HCT116 (cell line): ENCODE data around the gene ATP6V1A. TPM values are rescaled to one million over a fixed set of nuclear protein-coding genes. Genes with fewer than 3 reads are reported as not detected.

Experiments
- ATAC-seq: fragments of 200-7000 bp; cut with Tn5 transposase; 2 replicates; pipeline ENCODE4 v1.9.1; 2020; ENCODE audit warnings: mild to moderate bottlenecking, moderate library complexity
- BruUV-seq: library from RNA; stranded (reverse); fragments of 400-500 nt; replicated peaks from 2 replicates; lab custom pipeline; 2021; lab: Mats Ljungman, UMichigan
- CTCF ChIA-PET: fragments of 300-600 bp; sonication (Branson Sonifier 250); formaldehyde crosslinking; loops from one replicate; lab custom pipeline; 2021; ENCODE audit warnings: antibody characterized with exemption; lab: Charles Lee
- POLR2A ChIA-PET: fragments of 300-600, 350-600 bp; sonication (Branson Sonifier 250); formaldehyde crosslinking; loops from one replicate; lab custom pipeline; 2021; ENCODE audit warnings: antibody characterized with exemption; lab: Charles Lee
- RAD21 ChIA-PET, 2 experiments: fragments of 300-600 bp; sonication (Branson Sonifier 250); formaldehyde crosslinking; loops; one replicate each; lab custom pipeline; 2023; ENCODE audit warnings: low total read pairs in 2 of 2; ENCODE audit not compliant: uncharacterized antibody in 2 of 2, unreplicated experiment in 2 of 2, low non-redundant PET in 1 of 2; lab: Charles Lee
- DNase-seq: peaks from one replicate; pipeline ENCODE4 v3.0.0-alpha.2; 2010; ENCODE audit warnings: low read depth, low spot score
- H2AFZ ChIP-seq: fragments of 200-600 bp; shearing (Covaris generic), sonication (generic); 2 replicates; pipeline ENCODE4 v1.6.1; 2017; ENCODE audit warnings: low read depth, mixed run types, mixed read lengths, antibody characterized with exemption, low read length; ENCODE audit not compliant: poor library complexity, severe bottlenecking
- H3K27ac ChIP-seq: 2 replicates; pipeline ENCODE4 v1.5.1; 2012; ENCODE audit warnings: low read depth, low read length
- H3K27me3 ChIP-seq: fragments of 200-600 bp; sonication (generic); 2 replicates; pipeline ENCODE4 v1.6.1; 2016; ENCODE audit warnings: mixed run types, low read length, mixed read lengths; ENCODE audit not compliant: insufficient read depth
- H3K36me3 ChIP-seq, 2 experiments: fragments of 200-500 bp in 1 of 2; fragments of 200-600 bp in 1 of 2; sonication (Bioruptor generic) in 1 of 2; sonication (generic) in 1 of 2; 2 replicates each; pipeline versions ENCODE4 v1.5.1 to v1.6.1; 2014 to 2016; ENCODE audit warnings: low read length in 2 of 2, inconsistent platforms in 1 of 2, mixed read lengths in 1 of 2, mixed run types in 1 of 2; ENCODE audit not compliant: insufficient read depth in 2 of 2, control insufficient read depth in 1 of 2
- H3K4me1 ChIP-seq, 2 experiments: fragments of 200-600 bp in 1 of 2; sonication (generic) in 1 of 2; 2 replicates each; pipeline versions ENCODE4 v1.5.1 to v1.6.1; 2012 to 2017; ENCODE audit warnings: low read length in 2 of 2, inconsistent platforms in 1 of 2, mild to moderate bottlenecking in 1 of 2, mixed read lengths in 1 of 2, mixed run types in 1 of 2, moderate library complexity in 1 of 2; ENCODE audit not compliant: insufficient read depth in 2 of 2, control insufficient read depth in 1 of 2
- H3K4me2 ChIP-seq: fragments of 200-600 bp; sonication (generic); 2 replicates; pipeline ENCODE4 v1.6.1; 2017; ENCODE audit warnings: mixed run types, low read length, mixed read lengths
- H3K4me3 ChIP-seq, 2 experiments: fragments of 200-600 bp in 1 of 2; sonication (generic) in 1 of 2; replicated peaks in 1 of 2; 2 replicates each; pipeline ENCODE4 v1.5.1; 2011 to 2016; ENCODE audit warnings: low read length in 2 of 2, control low read depth in 1 of 2, low read depth in 1 of 2, mild to moderate bottlenecking in 1 of 2, mixed read lengths in 1 of 2, mixed run types in 1 of 2
- H3K79me2 ChIP-seq: fragments of 200-600 bp; sonication (generic); 2 replicates; pipeline ENCODE4 v1.6.1; 2017; ENCODE audit warnings: mild to moderate bottlenecking, mixed run types, low read length, moderate library complexity, mixed read lengths; ENCODE audit not compliant: insufficient read depth
- H3K9ac ChIP-seq: fragments of 200-600 bp; sonication (generic); 2 replicates; pipeline ENCODE4 v1.6.1; 2016; ENCODE audit warnings: low read length, mixed read lengths
- H3K9me2 ChIP-seq: fragments of 200-600 bp; sonication (generic), shearing (Covaris generic); 2 replicates; pipeline ENCODE4 v1.6.1; 2017; ENCODE audit warnings: mixed run types, mild to moderate bottlenecking, moderate library complexity; ENCODE audit not compliant: insufficient read depth
- H3K9me3 ChIP-seq, 2 experiments: fragments of 200-500 bp in 1 of 2; fragments of 200-600 bp in 1 of 2; sonication (Bioruptor generic) in 1 of 2; sonication (generic) in 1 of 2; 2 replicates each; pipeline ENCODE4 v1.6.1; 2014 to 2017; ENCODE audit warnings: low read length in 2 of 2, mixed read lengths in 2 of 2, inconsistent platforms in 1 of 2, low read depth in 1 of 2, mild to moderate bottlenecking in 1 of 2, mixed run types in 1 of 2, moderate library complexity in 1 of 2; ENCODE audit not compliant: control insufficient read depth in 1 of 2, insufficient read depth in 1 of 2
- H4K20me1 ChIP-seq: fragments of 200-600 bp; sonication (generic), shearing (Covaris generic); 2 replicates; pipeline ENCODE4 v1.6.1; 2017; ENCODE audit warnings: mixed run types, mild to moderate bottlenecking, moderate library complexity; ENCODE audit not compliant: insufficient read depth
- ELF1 ChIP-seq: IDR thresholded peaks from 2 replicates; pipeline ENCODE4 v1.6.1; 2012; ENCODE audit warnings: low read depth, borderline replicate concordance
- JUND ChIP-seq: IDR thresholded peaks from 2 replicates; pipeline ENCODE4 v1.6.1; 2012
- POLR2AphosphoS5 ChIP-seq: IDR thresholded peaks from 2 replicates; pipeline ENCODE4 v1.6.1; 2011; ENCODE audit warnings: mild to moderate bottlenecking, low read depth, low read length, moderate library complexity
- REST ChIP-seq: IDR thresholded peaks from 2 replicates; pipeline ENCODE4 v1.6.1; 2012; ENCODE audit warnings: low read depth
- SIN3A ChIP-seq: IDR thresholded peaks from 2 replicates; pipeline ENCODE4 v1.6.1; 2012; ENCODE audit warnings: low read depth
- YY1 ChIP-seq: IDR thresholded peaks from 2 replicates; pipeline ENCODE4 v1.6.1; 2011; ENCODE audit warnings: low read length, low read depth, moderate library complexity, mild to moderate bottlenecking; ENCODE audit not compliant: insufficient replicate concordance; ENCODE audit errors: extremely low read depth
- intact Hi-C: fragments of 100-400 bp; cut with micrococcal nuclease; formaldehyde crosslinking; loops from 2 replicates; pipeline ENCODE4 v1.10.0; 2022
- total RNA-seq: library from RNA; stranded (reverse); gene quantifications from one replicate; pipeline ENCODE4 v1.2.1, GENCODE V29; 2021; ENCODE audit not compliant: unreplicated experiment

The ATP6V1A gene
- total RNA-seq, 1 experiment from 2014 or later: 54.7 TPM

DNA sequence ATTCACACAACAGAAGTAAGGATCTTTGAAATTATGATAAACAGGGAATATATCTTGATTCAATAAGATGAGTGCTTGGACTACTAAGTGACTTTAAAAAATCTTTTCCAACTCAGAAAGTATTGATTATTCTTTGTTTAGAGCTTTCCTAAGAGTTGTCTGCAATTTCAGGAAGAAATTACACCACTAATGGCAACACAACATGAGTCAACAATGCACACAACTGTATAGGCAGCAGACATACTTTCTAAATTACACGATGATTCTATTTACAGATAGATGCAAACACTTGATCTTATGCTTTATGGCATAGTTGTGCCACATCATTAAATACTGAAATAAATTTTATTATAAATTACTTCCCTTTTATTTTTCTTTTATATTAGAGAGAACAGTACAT lies 5.2 kb upstream of the ATP6V1A start:
- Histone ChIP-seq H3K4me2 (no peak overlapping the region), H3K79me2 (peaks cover 94% of the 10 kb centered on the region), H3K36me3 (peaks cover 2 to 20% of the 10 kb centered on the region in 2 experiments; a peak in 1 of 4 replicates), H2AFZ (no peak overlapping the region), H3K9me2 (no peaks in the 10 kb centered on the region), H3K9ac (no peak overlapping the region), H3K4me3 (no peak overlapping the region), H3K27ac (no peak overlapping the region), H3K27me3 (no peaks in the 10 kb centered on the region), H3K4me1 (peaks cover 2 to 12% of the 10 kb centered on the region in 2 experiments; a peak in 3 of 4 replicates), H3K9me3 (no peaks in the 10 kb centered on the region), H4K20me1 (peaks cover 70% of the 10 kb centered on the region; the same call in 1 of the 2 replicates)
- ATAC-seq (no peak), DNase-seq (no peak)
- ChIA-PET POLR2A (no interaction called here), CTCF (no interaction called here), RAD21 (no interaction called here)
- TF ChIP-seq SIN3A (no peak), YY1 (no peak), JUND (no peak), POLR2AphosphoS5 (no peak), ELF1 (no peak)
- BruUV-seq: no TSS peak
- intact Hi-C loops: no loop called here

DNA sequence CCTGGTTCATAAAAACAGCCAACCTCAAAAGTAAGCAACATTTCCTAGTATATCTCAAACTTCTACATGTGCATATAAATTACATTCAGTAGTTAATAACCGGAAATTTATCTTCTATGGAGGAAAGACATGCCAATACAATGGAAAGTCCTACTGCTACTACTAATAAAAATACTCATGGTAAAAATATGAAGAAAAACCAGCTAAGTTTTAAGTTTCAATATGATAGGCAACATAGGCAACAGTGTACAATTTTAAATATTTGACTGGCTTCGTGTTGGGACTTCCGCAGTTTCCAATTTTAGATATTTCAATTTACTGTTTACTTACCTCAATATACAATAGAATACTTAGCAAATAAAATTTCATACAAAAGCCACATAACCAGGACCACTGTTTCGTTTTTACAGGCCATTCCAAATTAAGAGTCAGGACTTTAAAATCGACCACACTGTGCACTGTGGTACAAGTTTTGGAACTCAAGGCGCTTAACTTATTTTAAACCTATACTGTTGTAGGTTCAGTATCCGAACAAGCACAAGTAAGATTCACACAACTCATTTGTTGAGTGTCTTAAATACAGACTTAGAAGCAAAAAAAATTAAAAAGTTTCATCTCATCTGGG lies 3.7 kb upstream of the ATP6V1A start:
- no peak overlapping the region for H2AFZ ChIP-seq
- no peaks in the 10 kb centered on the region for H3K9me2 ChIP-seq
- H4K20me1 ChIP-seq: peaks cover 56% of the 10 kb centered on the region; the same call in 1 of the 2 replicates
- DNase-seq: no peak
- H3K27me3 ChIP-seq: no peaks in the 10 kb centered on the region
- H3K27ac ChIP-seq: no peak overlapping the region
- H3K4me2 ChIP-seq: no peak overlapping the region
- no peak overlapping the region for H3K9ac ChIP-seq
- peaks cover 89% of the 10 kb centered on the region for H3K79me2 ChIP-seq
- peaks cover 2 to 20% of the 10 kb centered on the region in 2 experiments; a peak in 1 of 4 replicates for H3K36me3 ChIP-seq
- H3K4me1 ChIP-seq: peaks cover 3 to 20% of the 10 kb centered on the region in 2 experiments; a peak in 3 of 4 replicates
- intact Hi-C loops: no loop called here
- TF ChIP-seq REST: no peak
- CTCF ChIA-PET: no interaction called here
- BruUV-seq: no TSS peak
- ATAC-seq: no peak
- POLR2A ChIA-PET: no interaction called here
- H3K4me3 ChIP-seq: no peak overlapping the region
- H3K9me3 ChIP-seq: no peaks in the 10 kb centered on the region
- RAD21 ChIA-PET: no interaction called here
